NCI-H2107 treated with DMSO at 0.1 percent for 48 hours (cell line): ENCODE results near the gene TMEM217.
A peak's percentile ranks its signal among the peaks of the same experiment; 100 is the strongest.

ENCODE experiments used
- DNase-seq: peaks from one replicate; lab custom pipeline; 2025; ENCODE audit not compliant: unreplicated experiment; lab: John Stamatoyannopoulos, UW

TMEM217 gene

GRCh38 chr6:37280162-37280887 is 22.4 kb upstream of the TMEM217 start:
- DNase-seq: peak; percentile 25

- DNase-seq: no peak
Observed at GRCh38 chr6:37279366-37280134, 21.6 kb upstream of the TMEM217 start.

GRCh38 chr6:37277001-37277409 is 19.1 kb upstream of the TMEM217 start:
- DNase-seq: no peak

- no peak for DNase-seq
Observed at GRCh38 chr6:37275350-37275749, 17.4 kb upstream of the TMEM217 start.

DNA sequence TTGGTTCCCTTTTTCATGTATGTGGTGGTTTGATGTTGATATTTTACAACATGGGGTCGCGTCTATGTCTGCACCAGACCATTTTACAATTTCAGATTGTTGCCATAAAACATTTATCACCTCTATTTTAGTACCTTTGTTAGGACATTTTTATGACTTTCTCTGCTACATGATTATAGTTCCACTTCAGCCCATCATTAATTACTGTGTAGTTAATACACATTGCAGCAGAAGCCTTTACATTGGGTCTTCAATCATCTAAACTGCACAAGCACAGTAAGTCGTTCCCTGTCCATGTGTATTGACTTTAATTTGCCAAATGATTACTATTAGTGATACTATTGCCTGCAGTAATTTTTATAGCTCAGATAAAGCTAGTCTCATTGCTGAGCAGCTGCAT is 15.7 kb upstream of the TMEM217 start:
- no peak for DNase-seq

- no peak for DNase-seq
Observed at GRCh38 chr6:37272834-37273566, 15.1 kb upstream of the TMEM217 start.

GRCh38 chr6:37269105-37269504 is 11.2 kb upstream of the TMEM217 start:
- no peak for DNase-seq

DNA sequence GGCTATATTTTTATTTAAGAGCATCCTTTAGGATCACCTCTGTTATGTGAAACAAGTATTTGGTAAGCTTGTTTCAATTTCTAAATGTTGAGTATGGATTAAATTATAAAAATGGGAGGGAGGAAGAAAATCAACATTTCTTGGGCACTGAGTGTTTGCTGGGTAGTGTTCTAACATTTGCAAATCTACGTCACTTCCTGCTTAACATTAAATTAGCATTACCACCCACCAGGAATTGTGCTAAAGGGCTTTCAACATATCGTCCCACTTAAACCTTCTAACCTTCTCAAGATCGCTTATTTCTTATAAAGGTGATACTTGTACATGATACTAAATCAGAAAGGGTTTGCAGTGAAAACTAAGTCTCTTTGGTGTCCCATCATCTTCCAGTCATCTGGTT is 7.9 kb upstream of the TMEM217 start:
- DNase-seq: no peak

- no peak for DNase-seq
Observed at GRCh38 chr6:37265001-37265400, 7.1 kb upstream of the TMEM217 start.

DNA sequence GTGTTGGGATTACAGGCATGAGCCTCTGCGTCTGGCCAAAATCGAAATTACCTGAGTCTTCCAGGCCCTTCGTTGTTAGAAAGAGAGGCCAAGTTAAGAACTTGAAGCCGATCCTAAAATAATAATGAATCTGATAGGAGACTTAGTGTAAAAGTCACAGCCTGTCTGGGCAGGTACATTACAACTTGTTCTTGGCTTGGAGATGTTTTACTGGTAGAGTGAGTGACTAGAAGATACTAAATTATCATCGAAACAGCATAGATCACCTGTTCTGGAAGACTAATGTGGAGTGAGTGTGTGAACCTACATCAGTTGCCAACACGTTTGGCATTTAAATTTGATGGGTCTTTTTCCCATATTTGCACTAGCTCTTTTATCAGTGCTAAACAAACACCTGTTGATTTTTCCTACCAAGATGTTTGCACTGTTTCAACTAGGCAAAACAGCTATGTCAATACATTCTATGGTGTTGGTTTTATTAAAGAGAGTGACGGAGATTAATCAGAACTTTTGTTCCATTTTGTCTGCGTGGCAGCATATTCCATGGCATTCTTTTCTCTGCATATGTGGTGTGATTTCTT is 4.6 kb upstream of the TMEM217 start:
- DNase-seq: no peak

GRCh38 chr6:37261198-37261597 is 3.3 kb upstream of the TMEM217 start:
- DNase-seq: no peak

GRCh38 chr6:37260444-37260843 is 2.5 kb upstream of the TMEM217 start:
- DNase-seq: no peak

GRCh38 chr6:37260040-37260439 is 2.1 kb upstream of the TMEM217 start:
- DNase-seq: no peak

DNA sequence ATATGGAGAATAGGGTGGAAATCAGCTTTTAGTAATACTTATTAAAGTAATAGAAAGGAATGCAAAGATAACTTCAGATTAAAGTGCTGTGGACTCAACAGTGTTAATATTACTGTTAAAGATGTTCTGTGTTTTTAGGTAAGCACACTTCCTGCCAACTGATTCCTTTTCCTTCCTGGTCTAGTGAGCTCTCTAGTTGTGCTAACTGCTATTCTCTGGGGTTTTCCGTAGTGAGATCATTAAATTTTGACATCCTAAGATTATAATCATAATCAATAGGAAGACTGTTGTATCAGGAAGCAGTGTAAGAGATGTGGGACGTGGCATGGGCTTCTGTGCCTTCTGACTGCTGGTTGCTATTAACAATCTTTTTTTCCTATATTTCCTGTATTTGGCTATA is 1.2 kb upstream of the TMEM217 start:
- DNase-seq: no peak

- DNase-seq: no peak
Observed at GRCh38 chr6:37258405-37259105, 611 bp upstream of the TMEM217 start.

GRCh38 chr6:37257320-37257633 is 667 bp downstream of the TMEM217 start:
- no peak for DNase-seq

GRCh38 chr6:37256692-37257319 is 1.1 kb downstream of the TMEM217 start:
- no peak for DNase-seq

DNA sequence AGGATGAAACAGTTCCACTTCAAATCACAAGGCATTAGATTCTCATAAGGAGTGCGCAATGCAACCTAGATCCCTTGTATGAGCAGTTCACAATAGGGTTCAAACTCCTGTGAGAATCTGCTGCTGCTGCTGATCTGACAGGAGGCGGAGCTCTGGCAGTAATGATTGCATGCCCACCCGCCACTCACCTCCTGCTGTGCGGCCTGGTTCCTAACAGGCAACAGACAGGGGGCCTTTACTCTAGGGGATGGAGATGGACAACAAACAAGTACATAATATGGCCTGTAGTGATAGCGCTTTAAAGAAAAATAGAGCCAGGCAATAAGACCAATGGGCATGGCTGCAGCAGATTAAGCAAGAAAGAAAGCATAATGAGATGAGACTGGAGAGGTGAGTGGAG is 3.1 kb downstream of the TMEM217 start:
- no peak for DNase-seq

- DNase-seq: no peak
Observed at GRCh38 chr6:37253486-37254007, 4.4 kb downstream of the TMEM217 start.

DNA sequence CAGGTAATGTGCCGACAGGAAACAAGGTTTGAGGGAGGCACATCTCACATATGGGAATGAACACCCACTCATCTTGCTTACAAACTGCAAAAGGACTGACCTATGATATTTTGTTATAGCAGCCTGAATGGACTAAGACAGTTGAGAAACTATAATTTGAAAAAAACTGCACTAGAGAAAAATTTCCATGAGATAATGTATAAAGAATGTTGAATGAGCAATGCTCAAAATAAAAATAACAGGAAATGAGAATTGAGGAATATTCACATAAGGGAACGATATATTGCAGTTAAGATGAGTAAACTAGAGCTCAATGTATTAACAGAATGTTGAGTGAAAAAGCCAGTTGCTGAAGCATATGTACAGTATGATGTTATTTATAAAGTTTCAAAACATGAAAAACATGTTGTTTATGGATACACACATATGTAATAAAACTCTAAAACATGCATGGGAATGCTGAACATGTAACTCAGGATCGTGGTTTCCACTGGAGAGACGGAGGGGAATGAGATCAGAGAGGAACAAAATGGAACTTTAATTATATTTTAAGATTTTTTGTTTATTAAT is 6.6 kb downstream of the TMEM217 start:
- DNase-seq: no peak
